HG03108 (cell line): Measurements from ENCODE around the gene NPPA.

Experiments used
- ATAC-seq: cut with Tn5 transposase; IDR thresholded peaks from one replicate; pipeline ENCODE4 v1.9.1; 2021; ENCODE audit warnings: moderate library complexity; ENCODE audit not compliant: unreplicated experiment

Gene NPPA

DNA sequence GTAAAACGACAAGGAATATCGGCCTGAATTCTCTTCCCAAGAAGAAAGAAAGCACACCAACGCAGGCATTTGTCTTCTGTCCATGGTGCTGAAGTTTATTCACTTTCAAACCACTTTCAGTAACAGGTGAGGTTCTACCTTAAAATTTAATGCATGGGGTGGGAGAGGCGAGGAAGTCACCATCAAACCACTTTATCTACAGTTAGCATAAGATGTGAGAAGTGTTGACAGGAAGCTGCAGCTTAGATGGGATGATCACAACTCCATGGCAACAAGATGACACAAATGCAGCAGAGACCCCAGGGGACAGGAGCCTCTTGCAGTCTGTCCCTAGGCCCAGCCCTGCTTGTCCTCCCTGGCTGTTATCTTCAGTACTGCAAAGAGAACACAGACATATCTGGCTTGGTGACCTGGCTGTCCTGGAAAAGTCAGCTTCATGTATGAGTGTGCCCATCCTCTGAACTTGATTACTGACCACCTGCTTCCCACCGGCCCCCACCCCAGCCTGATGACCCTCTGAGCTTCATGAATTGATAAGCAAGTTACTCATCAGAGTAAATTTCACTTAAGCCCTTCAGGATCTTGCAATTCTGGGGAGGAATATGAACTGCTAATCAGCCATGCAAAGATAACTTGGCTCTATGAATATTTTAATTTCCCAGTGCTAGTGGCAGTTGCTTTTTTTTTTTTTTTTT, 1.8 kb downstream of the NPPA start:
- no peak for ATAC-seq

- no peak for ATAC-seq
Observed at GRCh38 chr1:11842154-11843041, 5.2 kb downstream of the NPPA start.

GRCh38 chr1:11841245-11842153, 6.1 kb downstream of the NPPA start:
- ATAC-seq: no peak

DNA sequence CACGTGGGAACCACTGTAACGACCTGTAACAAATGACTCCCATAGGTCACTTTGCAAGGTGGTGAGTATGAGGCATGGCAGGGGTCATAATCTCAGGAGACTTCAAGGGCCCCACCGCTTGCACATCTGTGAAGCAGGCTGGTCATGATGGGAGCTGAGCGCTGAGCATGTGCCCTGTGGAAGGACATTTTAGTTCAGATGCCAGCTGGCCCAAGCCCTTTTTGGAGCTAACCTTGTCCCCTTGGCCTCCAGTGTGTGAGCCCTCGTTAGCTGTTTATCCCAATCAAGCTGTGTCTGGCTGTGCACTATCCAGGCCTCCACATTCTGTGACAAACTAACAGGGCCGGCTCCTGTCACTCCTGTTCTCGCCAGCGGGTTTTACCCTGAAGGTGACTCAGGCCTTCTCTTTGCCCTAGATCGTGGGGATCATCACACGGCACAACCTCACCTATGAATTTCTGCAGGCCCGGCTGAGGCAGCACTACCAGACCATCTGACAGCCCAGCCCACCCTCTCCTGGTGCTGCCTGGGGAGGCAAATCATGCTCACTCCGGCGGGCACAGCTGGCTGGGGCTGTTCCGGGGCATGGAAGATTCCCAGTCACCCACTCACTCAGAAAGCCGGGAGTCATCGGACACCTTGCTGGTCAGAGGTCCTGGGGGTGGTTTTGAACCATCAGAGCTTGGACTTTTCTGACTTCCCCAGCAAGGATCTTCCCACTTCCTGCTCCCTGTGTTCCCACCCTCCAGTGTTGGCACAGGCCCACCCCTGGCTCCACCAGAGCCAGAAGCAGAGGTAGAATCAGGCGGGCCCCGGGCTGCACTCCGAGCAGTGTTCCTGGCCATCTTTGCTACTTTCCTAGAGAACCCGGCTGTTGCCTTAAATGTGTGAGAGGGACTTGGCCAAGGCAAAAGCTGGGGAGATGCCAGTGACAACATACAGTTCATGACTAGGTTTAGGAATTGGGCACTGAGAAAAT, 7.6 kb downstream of the NPPA start:
- no peak for ATAC-seq

DNA sequence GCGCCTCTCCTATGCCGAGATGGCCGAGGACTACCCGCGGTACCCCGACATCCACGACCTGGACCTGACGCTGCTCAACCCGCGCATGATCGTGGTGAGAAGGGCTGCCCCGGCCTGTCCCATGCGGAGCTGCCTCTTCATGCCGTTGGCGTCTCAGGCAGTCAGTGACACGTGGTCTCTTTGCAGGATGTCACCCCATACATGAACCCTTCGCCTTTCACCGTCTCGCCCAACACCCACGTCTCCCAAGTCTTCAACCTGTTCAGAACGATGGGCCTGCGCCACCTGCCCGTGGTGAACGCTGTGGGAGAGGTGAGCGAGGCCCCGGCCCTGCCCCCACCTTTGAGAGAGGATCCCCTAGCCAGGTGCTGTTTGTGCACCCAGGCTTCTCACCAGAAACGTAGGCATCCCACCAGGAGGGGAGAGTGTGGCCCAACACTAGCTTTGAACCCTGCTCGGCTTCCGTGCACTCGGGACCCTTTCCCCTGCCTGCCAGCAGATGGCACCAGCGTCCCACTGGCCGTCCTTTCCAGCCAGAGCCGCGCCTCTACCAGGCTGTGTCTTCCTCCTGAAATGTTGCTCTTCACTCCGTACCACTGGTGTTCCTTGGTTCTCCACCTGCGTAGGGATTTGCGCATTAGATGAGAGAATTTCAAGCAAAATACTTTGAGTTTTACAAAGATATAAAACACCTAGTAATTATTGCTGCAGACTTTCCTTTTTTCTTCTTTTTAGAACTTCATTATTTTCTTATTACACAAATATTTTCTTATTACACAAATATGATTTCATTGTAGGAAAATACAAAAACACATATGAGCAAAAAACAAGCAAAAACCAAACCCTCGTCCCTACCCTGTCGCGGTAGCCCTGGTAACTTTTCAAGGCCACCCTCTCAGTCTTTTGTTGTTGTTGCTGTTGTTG, 9.0 kb downstream of the NPPA start:
- ATAC-seq: no peak

DNA sequence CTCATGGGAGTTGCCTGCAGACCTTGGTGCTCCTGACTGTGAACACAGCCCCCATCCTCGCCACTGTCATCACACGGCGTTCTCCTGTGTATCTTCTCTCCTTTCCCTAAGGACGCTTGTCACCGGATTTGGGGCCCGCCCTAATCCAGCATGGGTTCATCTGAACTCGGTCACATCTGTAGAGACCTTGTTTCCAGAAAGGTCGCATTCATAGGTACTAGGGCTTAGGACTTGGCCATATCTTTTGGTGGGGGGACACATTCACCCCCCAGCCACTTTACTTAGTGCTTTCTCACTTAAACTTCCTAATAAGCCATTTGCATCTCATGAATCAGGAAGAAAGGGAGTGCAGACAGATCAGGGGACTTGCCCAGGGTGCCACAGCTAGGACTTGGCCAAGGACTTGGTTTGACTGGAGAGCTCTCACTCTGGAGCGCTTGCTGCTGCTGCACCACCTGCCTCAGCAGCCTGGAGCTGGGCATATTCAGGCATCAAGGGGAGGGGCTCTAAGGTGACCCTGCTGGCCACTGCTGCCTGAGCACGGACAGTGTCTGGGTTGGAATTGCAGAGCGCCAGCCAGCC, 9.7 kb downstream of the NPPA start:
- no peak for ATAC-seq

- ATAC-seq: no peak
Observed at GRCh38 chr1:11836955-11837766, 10.4 kb downstream of the NPPA start.

DNA sequence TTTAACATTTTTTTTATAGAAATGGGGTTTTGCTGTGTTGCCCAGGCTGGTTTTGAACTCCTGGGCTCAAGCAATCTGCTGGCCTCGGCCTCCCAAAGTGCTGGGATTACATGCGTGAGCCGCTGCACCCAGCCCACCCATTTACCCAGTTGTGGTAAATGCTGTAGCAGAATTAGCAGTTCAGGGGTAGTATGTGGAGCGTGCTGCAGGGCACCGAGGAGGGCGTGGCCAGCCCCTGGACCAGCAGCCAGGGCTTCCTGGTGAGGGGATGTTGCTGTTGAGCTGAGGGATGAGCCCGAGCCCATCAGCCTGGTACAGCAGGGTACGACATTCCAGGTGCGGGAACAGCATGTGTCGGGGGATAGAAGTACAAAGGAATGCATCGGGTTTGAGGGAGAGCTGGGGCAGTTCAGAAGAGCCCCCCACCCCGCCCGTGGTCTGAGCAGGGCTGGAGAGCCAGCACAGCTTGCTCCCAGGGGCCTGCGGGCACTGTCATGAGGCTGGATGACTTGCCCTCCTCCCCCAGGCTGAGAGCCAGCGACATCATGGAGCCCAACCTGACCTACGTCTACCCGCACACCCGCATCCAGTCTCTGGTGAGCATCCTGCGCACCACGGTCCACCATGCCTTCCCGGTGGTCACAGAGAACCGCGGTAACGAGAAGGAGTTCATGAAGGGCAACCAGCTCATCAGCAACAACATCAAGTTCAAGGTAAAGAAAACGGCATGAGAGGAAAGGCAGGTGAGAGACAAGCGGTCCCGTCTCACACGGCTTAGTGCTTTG, 11.9 kb downstream of the NPPA start:
- ATAC-seq: no peak

GRCh38 chr1:11833900-11834299, 13.7 kb downstream of the NPPA start:
- ATAC-seq: no peak

GRCh38 chr1:11833497-11833896, 14.1 kb downstream of the NPPA start:
- no peak for ATAC-seq

DNA sequence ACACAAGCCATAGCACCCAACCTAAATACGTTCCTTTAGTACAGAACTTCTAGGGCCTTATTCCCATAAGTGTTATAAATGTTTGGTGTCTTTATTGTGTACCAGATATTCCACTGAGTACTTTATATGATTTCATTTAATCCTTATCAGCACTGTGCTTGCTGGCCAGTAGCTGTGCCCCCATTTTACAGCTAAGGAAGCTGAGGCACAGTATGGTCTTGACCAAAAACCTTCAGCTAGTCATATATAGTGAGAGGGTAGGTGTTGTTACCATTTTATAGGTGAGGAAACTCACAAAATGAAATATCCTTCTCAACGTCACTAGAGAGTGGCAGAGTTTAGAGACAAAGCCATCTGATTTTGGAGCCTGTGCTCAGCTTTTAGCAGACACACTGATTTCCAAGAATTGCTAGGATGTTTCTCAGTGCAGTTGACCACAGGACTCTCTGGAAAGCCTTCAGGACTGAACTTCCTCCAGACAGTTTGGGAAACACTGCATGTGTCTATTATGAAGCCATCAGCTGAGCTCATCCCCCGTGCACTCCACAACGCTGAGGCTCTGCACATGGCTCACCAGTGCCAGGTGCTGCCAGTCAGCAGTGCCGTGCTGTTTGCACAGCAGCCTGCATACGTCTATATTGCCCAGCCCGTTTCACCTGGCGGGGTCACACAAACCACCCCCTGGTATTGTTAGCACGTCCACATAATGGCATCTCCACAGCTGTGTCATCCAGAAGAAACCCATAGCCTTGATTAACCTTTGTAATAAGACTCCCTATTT, 15.4 kb downstream of the NPPA start:
- no peak for ATAC-seq

GRCh38 chr1:11828511-11828910, 19.1 kb downstream of the NPPA start:
- no peak for ATAC-seq

DNA sequence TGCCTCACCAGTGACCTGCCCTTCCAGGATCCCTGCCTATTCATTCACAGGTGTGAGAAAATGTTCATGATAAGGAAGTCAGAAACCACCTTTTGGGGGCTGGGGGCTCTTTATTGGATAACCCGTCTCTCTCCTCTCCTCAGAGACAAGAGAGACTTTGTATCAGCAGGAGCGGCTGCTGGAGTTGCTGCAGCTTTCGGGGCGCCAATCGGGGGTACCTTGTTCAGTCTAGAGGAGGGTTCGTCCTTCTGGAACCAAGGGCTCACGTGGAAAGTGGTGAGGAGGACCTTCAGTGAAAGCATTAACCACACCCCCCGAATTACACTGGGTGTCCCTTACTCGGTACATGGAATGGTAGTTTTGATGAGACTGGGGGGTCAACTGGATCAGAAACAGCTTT, 20.6 kb downstream of the NPPA start:
- ATAC-seq: no peak

DNA sequence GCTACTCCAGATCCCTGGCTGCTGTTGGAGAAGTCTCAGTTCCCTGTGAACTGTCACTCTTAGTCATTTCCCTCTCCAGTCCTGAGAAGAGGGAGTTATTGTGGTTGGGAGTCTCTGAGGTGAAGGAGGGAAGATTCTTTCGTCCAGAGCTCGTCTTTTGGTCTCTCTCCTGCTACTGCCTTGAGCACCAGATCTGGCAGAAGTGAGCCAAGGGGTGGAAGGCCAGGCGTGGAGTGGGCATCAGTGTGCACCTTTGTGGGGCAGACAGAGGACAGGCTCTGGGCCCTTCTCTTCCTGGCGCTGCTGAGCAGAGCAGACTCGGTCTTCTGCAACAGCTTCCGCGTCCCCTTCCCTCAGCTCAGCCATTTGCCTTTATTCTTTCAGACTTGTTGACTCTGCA, 22.5 kb downstream of the NPPA start:
- ATAC-seq: no peak

GRCh38 chr1:11823366-11824137, 24.0 kb downstream of the NPPA start:
- ATAC-seq: no peak

- ATAC-seq: no peak
Observed at GRCh38 chr1:11822091-11822490, 25.5 kb downstream of the NPPA start.
